GM12878 (cell line): Measurements from ENCODE around the gene HOXC9. TPM values are rescaled to one million over a fixed set of nuclear protein-coding genes. Genes with fewer than 3 reads are reported as not detected.

Experiments used
- CBFB ChIP-seq: IDR thresholded peaks from 2 replicates; pipeline ENCODE4 v1.6.1; 2016; ENCODE audit warnings: antibody characterized with exemption, low read depth
- E2F8 ChIP-seq: fragments of 450-650 bp; IDR thresholded peaks from 2 replicates; pipeline ENCODE4 v1.6.1; 2018; ENCODE audit warnings: mild to moderate bottlenecking, low read depth, moderate library complexity; ENCODE audit not compliant: partially characterized antibody
- EP300 ChIP-seq, 2 experiments: fragments of 150-350 bp in 1 of 2; IDR thresholded peaks; 2 replicates each; pipeline ENCODE4 v1.6.1; 2011 to 2012; ENCODE audit warnings: low read depth in 2 of 2, low read length in 2 of 2, borderline replicate concordance in 1 of 2, improper control_type of control experiment in 1 of 2, inconsistent platforms in 1 of 2; ENCODE audit not compliant: control insufficient read depth in 1 of 2
- ETV6 ChIP-seq, 2 experiments: fragments of 450-650 bp in 1 of 2; IDR thresholded peaks in 1 of 2; conservative IDR thresholded peaks in 1 of 2; 2 replicates each; pipeline ENCODE4 v1.6.1; 2014; ENCODE audit warnings: antibody characterized with exemption in 1 of 2, borderline replicate concordance in 1 of 2, low read depth in 1 of 2, mild to moderate bottlenecking in 1 of 2, moderate library complexity in 1 of 2
- FOS ChIP-seq: IDR thresholded peaks from 3 replicates; pipeline ENCODE4 v1.6.1; 2011; ENCODE audit warnings: borderline replicate concordance; ENCODE audit not compliant: insufficient read length; ENCODE audit errors: extremely low read depth
- IRF5 ChIP-seq: fragments of 450-650 bp; IDR thresholded peaks from 2 replicates; pipeline ENCODE4 v1.6.1; 2017; ENCODE audit warnings: borderline replicate concordance
- JUNB ChIP-seq: IDR thresholded peaks from 2 replicates; pipeline ENCODE4 v1.6.1; 2016; ENCODE audit warnings: antibody characterized with exemption, mild to moderate bottlenecking
- NFIC ChIP-seq: IDR thresholded peaks from 2 replicates; pipeline ENCODE4 v1.6.1; 2012; ENCODE audit warnings: low read depth, mild to moderate bottlenecking, inconsistent platforms, low read length, moderate library complexity
- RBBP5 ChIP-seq: fragments of 200-600 bp; sonication (generic); conservative IDR thresholded peaks from 2 replicates; pipeline ENCODE4 v1.6.1; 2016
- RCOR1 ChIP-seq: conservative IDR thresholded peaks from 2 replicates; pipeline ENCODE4 v1.6.1; 2012; ENCODE audit warnings: low read depth, low read length, improper control_type of control experiment
- TBL1XR1 ChIP-seq: IDR thresholded peaks from 2 replicates; pipeline ENCODE4 v1.6.1; 2012; ENCODE audit warnings: low read depth, low read length, improper control_type of control experiment
- YBX1 ChIP-seq: fragments of 450-650 bp; IDR thresholded peaks from 2 replicates; pipeline ENCODE4 v1.6.1; 2016; ENCODE audit warnings: antibody characterized with exemption
- ZBTB40 ChIP-seq: fragments of 450-650 bp; IDR thresholded peaks from 2 replicates; pipeline ENCODE4 v1.6.1; 2016; ENCODE audit warnings: mild to moderate bottlenecking, moderate library complexity, borderline replicate concordance
- ZNF274 ChIP-seq: IDR thresholded peaks from one replicate; pipeline ENCODE4 v1.8.0; 2011; ENCODE audit not compliant: insufficient read length, insufficient read depth
- ZNF592 ChIP-seq: fragments of 450-650 bp; IDR thresholded peaks from 2 replicates; pipeline ENCODE4 v1.6.1; 2017; ENCODE audit warnings: mild to moderate bottlenecking, moderate library complexity
- polyA plus RNA-seq, 11 experiments: library from polyadenylated mRNA; depleted of rRNA in 4 of 11; unstranded in 6 of 11; stranded (reverse) in 5 of 11; fragments of >200 nt; fragmentation: Nextera tagmentation in 4 of 11; fragmentation: Illumina TruSeq in 1 of 11; extraction: Ambion mirVana in 4 of 11; extraction: Trizol in 1 of 11; gene quantifications; 1 replicate in 1 of 11; 2 replicates in 10 of 11; pipeline versions ENCODE4 v1.2.1 to v1.2.3, GENCODE V29; 2011 to 2016; ENCODE audit warnings: inconsistent platforms in 2 of 11, missing spikeins in 2 of 11, low read depth in 1 of 11
- total RNA-seq, 4 experiments: library from RNA; depleted of rRNA in 3 of 4; stranded (reverse); fragments of >200 nt in 3 of 4; fragmentation: Illumina TruSeq in 1 of 4; extraction: Trizol in 1 of 4; gene quantifications; 2 replicates each; pipeline versions ENCODE4 v1.2.1 to v1.2.3, GENCODE V29; 2013 to 2021

HOXC9 gene
- total and polyA plus RNA-seq, 10 of the 15 experiments (the other 5 are each of a cell fraction or from before 2014, with no cell fraction given), result not detected

GRCh38 chr12:54018468-54018984, 18.6 kb downstream of the HOXC9 start (continued):
- no peak for TF ChIP-seq ZBTB40
- TF ChIP-seq RBBP5, result no peak
- no peak for TF ChIP-seq TBL1XR1
- TF ChIP-seq E2F8, result no peak
- no peak for TF ChIP-seq ETV6 (conservative IDR thresholded peaks at IDR 0.05 in 1 of 2, IDR thresholded peaks at IDR 0.05 in 1 of 2; ENCODE audit: borderline replicate concordance in 1 of 2, low read depth in 1 of 2)
- TF ChIP-seq FOS, result no peak
- no peak for TF ChIP-seq ZNF592
- TF ChIP-seq RCOR1, result 0 out of 2 replicates have a peak, but pooled peaks have one; percentile 7
- TF ChIP-seq CBFB, result no peak
- TF ChIP-seq ZNF274, result no peak
- no peak for TF ChIP-seq IRF5
- no peak for TF ChIP-seq EP300 (IDR thresholded peaks at IDR 0.05; ENCODE audit: borderline replicate concordance in 1 of 2, control insufficient read depth in 1 of 2, low read depth in 2 of 2, low read length in 2 of 2)
- no peak for TF ChIP-seq YBX1
- TF ChIP-seq JUNB, result no peak
- TF ChIP-seq NFIC, result no peak
